GM19240 (cell line): ENCODE results near the gene PLEKHD1.

Experiments used
- DNase-seq: peaks from one replicate; pipeline ENCODE4 v3.0.0; 2011; ENCODE audit warnings: low spot score; ENCODE audit not compliant: insufficient read length

Gene PLEKHD1

DNA sequence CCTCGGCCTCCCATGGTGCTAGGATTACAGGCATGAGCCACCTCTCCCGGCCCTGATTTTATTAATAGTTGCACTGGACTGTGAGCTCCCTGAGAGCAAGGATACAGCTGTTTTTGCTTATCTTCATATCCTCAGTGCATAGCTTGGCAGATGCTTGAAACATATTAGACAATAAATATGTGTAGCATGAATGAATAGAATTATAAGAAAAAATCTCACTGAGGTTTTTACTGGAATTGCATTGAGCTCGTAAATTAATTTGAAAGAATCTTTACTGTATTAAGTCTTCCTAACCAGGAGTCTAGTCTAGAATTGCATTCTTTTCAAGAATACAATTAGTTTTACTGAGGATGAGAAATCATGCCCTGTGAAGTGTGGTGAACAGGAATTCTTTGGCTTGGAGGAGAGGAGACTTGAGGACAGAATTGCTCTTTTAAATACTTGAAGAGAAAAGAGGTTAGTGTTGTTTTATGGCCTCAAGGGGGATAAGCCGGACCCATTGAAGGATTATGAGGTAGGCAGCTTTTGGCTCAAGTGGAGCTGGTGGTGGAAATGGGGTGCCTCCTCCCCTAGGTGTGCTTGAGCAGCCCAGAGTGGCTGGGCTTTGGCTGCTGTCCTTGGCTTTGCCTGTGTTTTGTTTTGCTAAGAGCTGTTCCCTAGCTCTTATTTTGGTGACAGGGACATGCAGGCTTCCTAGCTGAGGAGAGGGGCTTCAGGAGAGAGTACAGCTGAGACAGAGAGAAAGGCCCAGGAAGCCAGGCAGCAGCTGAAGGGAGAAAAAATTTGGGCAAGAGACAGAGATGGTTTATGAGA lies 34.0 kb downstream of the PLEKHD1 start:
- DNase-seq: no peak

- no peak for DNase-seq
Observed at GRCh38 chr14:69519204-69520100, 34.9 kb downstream of the PLEKHD1 start.

- no peak for DNase-seq
Observed at GRCh38 chr14:69522026-69522425, 37.5 kb downstream of the PLEKHD1 start.

DNA sequence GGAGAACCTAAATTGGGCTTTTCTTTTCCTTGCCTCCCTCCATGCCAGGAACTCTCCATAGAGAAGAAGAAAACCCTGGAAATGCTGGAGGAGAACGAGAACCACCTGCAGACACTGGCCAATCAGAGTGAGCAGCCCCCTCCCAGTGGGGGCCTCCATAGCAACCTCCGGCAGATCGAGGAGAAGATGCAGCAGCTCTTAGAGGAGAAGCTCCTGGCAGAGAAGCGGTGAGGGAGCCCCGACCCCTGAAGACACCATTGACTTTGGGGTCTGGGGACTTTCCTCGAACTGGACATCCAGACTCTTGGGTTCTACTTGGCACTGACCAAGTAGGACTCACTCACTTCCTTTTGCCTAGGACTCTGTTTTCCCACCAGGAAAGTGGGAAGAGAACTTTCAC lies 41.4 kb downstream of the PLEKHD1 start:
- DNase-seq: no peak

GRCh38 chr14:69527635-69528034 lies 43.1 kb downstream of the PLEKHD1 start:
- no peak for DNase-seq

DNA sequence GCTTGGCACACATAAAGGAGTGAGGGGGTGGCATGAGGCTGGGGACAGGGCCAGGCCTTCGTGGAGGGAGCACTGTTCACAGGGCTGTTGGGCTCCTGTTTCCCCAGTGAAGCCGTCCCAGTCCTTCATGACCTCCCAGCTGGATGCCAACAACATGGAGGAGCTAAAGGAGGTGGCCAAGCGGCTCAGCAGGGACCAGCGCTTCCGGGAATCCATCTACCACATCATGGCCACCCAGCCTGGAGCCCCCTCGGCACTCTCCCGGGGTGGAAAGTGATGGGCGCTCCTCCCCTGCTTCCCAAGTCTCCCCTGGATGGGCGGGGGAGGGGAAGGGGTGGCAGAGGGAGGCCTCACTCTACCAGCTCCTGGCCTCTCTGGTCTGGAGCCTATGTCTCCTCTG lies 43.6 kb downstream of the PLEKHD1 start:
- DNase-seq: no peak

DNA sequence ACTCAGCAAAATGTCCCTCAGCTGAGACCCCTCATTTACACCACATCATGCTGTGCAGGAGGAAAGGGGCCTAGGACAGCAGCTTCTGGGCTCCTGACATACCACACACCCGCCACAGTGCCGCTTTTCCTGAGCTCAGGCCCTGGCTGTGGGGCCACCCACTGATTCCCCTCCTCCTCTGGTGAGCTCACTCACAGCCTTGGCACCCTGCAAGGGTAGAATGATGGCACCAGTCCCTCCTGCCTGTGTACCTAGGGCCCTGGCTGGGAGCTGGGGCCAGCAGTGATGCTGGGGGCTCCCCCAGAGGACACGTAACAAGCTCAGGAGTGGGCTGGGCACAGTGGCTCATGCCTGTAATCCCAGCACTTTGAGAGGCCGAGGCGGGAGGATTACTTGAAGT lies 44.4 kb downstream of the PLEKHD1 start:
- no peak for DNase-seq

- no peak for DNase-seq
Observed at GRCh38 chr14:69529563-69529962, 45.0 kb downstream of the PLEKHD1 start.

GRCh38 chr14:69530095-69530494 lies 45.6 kb downstream of the PLEKHD1 start:
- DNase-seq: no peak

GRCh38 chr14:69531135-69531534 lies 46.6 kb downstream of the PLEKHD1 start:
- DNase-seq: no peak

DNA sequence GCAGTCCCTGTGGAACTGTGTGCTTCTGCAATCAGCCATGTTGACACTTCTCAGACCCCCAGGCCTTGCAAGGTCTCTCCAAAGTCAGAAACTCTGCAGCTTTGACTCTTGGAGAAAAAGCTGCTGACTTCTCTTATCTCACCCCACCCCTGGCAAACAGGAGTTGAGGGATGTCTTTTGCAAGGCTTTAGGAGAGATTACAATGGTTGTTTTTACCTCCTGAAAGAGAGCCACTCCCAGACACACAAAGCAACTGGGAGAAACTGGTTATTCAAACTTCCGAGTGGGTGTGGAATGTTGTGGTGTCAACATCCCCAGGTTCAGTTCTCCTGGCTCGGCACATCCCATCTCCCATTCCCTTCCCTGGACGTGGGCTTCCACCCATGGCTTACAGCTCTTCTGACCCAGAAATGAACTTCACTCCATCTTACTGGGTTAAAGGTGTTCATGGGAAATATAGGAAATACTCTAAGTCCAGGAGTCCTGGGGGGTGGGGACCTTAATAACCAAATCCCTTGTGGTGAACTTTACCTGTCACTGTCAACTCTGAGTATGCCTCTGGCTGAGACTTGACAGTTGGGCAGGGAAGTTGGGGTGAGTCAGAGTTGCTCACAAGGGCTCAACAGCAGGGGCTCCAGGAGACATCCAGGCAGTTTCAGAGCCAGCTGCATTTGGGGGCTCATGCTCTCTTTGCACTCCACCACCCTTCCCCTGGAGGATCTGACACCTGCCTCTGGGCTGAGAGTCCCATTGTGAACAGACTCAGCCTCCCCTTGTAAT lies 48.2 kb downstream of the PLEKHD1 start:
- DNase-seq: no peak

- DNase-seq: no peak
Observed at GRCh38 chr14:69535230-69535848, 50.8 kb downstream of the PLEKHD1 start.

- no peak for DNase-seq
Observed at GRCh38 chr14:69536971-69537370, 52.4 kb downstream of the PLEKHD1 start.

- no peak for DNase-seq
Observed at GRCh38 chr14:69537900-69538299, 53.4 kb downstream of the PLEKHD1 start.

DNA sequence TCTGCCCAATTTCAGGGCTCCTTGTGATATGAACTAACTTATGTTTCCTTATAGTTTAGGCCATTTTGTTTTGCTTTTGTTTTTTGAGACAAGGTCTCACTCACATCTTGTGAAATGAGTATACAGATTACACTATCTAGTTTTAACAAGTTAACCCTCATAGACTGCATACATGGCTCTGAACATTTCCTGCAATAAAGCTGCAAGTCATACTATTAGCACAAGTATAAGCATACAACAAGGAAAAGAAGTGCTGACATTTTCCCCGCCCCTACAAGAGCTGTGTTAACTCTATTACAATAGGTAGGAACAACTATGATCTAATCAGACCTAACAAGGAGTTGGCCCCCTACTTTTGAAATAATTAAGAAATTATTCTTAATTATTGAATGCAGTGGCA lies 54.2 kb downstream of the PLEKHD1 start:
- no peak for DNase-seq

GRCh38 chr14:69539631-69540410 lies 55.3 kb downstream of the PLEKHD1 start:
- DNase-seq: no peak

DNA sequence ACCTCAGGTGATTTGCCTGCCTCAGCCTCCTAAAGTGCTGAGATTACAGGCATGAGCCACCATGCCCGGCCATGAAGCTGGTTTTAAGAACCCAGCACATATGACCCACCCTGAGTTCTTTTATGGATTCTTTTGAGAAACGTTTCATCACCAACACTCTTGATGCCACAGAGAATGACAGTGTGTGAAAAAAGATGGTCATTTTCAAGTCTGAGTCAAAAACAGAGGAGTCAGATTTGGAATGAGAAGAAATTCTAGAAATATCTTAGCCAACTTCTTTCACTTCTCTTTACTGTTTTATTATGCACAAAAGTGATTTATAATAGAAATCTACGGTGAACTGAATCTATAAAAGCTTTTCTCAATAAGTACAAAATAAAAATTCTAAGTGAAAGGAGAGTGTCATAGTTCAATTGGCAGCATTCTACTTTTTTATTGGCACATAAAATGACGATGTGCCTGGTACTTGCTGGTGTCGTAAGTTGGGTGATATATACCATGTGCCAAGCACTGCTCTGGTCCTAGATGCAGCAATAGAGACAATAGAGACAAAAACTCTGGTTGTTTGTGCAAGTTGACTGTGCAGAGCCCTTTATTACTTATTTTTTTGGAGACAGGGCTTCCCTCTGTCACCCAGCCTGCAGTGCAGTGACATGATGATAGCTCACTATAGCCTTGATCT lies 56.3 kb downstream of the PLEKHD1 start:
- no peak for DNase-seq

GRCh38 chr14:69542311-69542710 lies 57.8 kb downstream of the PLEKHD1 start:
- no peak for DNase-seq

DNA sequence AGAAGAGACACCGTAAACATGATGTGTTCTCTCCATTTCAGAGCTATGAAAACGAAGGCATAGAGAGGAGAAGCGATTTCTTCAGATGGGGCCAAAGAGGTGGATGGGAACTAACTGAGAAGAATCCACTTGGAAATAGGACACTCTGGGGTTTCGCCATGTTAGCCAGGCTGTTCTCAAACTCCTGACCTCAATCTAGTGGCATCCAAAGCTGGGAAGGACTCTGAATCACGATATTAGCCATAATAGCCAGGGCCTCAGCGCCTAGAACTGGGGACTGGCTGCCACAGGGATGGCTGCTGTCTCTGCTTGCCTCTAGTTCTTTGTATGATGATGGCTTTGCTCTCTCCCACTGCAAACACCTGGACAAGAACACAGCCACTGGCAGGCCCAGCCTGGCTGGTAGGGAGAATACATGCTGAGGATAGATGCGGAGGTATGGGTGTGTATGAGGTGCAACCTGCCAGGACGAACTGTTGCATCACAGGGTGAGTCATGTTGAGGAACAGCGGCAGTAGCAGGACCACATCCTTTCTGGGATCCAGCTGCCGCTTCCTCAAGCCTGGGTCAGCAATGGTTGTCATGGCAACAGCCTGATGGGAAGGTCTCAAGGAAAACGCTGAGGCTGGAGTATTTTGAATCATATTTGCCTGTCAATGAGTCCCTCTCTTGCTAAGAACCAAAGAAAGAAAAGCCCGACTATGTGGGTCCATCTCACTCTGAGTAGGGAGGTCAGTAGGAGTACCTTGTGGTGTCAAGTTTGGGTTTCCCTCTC lies 59.0 kb downstream of the PLEKHD1 start:
- DNase-seq: no peak
